GM12864 (cell line): ENCODE data around the gene MTLN.
"Not testable (repeated sequence)": the region's sequence is repeated elsewhere in the genome, so short reads cannot be mapped to it uniquely, and the experiment has no call there.

ENCODE experiments used
- DNase-seq: peaks from one replicate; pipeline ENCODE4 v3.0.0-alpha.2; 2011; ENCODE audit warnings: low read depth
- H3K4me3 ChIP-seq: 2 replicates; pipeline ENCODE4 v1.5.1; 2011; ENCODE audit warnings: mild to moderate bottlenecking, low read depth, low read length, control low read depth
- TF ChIP-seq, protein P1 (sequence below): IDR thresholded peaks from 2 replicates; pipeline ENCODE4 v1.5.1; 2011; ENCODE audit warnings: low read depth, mild to moderate bottlenecking, moderate library complexity, low read length, control low read depth, inconsistent platforms; ENCODE audit errors: missing control alignments

Gene MTLN

GRCh38 chr2:110205660-110206455 is 6.5 kb downstream of the MTLN start:
- TF ChIP-seq, protein P1, sequence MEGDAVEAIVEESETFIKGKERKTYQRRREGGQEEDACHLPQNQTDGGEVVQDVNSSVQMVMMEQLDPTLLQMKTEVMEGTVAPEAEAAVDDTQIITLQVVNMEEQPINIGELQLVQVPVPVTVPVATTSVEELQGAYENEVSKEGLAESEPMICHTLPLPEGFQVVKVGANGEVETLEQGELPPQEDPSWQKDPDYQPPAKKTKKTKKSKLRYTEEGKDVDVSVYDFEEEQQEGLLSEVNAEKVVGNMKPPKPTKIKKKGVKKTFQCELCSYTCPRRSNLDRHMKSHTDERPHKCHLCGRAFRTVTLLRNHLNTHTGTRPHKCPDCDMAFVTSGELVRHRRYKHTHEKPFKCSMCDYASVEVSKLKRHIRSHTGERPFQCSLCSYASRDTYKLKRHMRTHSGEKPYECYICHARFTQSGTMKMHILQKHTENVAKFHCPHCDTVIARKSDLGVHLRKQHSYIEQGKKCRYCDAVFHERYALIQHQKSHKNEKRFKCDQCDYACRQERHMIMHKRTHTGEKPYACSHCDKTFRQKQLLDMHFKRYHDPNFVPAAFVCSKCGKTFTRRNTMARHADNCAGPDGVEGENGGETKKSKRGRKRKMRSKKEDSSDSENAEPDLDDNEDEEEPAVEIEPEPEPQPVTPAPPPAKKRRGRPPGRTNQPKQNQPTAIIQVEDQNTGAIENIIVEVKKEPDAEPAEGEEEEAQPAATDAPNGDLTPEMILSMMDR = no peak
- no peak for DNase-seq
- H3K4me3 ChIP-seq = no peak overlapping the region

DNA sequence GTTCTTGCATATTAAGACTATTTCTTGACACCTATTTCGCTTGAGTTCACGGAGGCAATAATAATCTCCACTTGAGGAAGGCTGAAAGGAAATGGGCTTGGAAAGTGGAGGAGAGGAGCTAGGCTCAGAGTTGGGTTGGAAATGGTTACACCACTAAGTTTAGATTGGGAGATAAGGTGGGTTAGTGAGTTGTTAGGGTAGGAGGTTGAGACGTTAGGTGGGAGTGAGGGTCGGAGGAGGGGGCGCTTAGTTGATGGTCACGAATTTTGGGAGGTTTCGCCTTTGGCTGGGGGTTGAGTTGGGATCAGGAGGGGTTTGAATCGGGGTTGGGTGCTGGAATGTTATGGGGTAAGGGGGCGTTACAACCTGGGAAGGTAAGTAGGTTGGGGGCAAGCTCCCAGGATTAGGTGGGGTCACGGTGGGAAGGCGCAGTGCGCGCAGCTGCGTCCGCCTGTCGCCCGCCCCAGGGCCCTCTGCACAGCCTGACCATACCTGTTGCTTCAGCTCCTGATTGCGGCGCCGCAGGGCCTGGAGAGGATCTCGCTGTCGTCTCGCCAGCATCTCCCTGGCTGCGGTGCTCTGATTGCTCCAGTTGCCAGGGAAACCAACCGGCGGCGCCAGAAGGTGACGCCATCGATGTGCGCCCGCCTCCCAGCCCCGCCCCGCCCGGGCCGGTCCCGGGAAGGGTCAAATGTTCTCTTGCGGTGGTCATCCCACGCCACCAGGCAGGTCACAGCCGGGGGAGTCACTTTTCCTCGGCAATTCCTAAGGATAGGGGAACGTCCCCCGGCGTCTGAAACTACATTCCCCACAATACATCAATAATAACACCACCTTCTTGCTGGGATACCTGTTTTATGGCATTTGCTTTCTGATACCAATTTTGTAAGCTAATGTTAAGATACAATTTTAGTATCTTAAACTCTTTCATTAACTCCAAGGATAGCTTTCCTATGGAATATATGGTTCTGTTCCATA is 7.7 kb downstream of the MTLN start, which contains the start of gene NPHP1:
NPHP1 (minus strand) TSS at position 606 of the 978 bp plus-strand sequence; CDS start at position 561, 45 bp downstream.
- DNase-seq = peak; percentile 26
- peak within 1 kb of the TSS; percentile 85 for H3K4me3 ChIP-seq
- TF ChIP-seq, protein P1 = no peak

DNA sequence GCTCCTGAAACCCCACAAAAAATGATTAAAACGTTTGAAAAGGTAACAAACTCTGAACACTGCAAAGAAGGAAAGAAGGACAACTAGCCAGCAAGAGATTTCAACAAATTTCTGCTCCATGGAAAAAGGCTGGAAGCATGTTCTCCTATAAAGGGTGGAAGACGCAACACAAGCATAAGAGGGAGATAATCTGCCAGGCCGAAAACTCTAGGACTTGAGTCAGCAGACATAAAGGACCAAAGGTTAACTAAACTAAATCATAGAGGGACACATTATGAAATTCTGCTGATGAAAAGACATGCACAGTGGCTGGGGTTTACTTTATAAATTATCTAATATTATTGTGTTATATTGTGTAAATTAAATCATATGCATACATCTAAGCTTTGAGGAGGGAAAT is 14.3 kb downstream of the MTLN start:
- no peak for DNase-seq
- TF ChIP-seq, protein P1 = no peak

DNA sequence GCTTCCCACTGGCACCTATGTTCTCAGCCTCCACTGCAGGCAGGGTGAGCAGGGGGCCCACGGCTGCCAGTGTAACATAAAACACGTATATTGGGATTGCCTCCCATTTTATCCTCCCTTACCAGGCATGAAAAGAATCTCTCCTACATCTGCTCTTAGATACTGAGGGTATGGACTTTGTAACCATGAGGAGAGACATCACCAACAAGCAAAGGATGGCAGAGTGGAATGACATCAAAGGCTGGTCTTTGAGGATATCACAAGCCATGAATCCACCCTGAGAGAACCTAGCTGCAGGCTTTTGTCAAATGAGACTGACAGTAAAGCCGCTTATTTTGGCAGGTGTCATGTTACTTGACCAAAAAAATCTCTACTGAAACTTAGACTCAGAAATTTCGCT is 14.9 kb downstream of the MTLN start:
- TF ChIP-seq, protein P1 = no peak
- no peak overlapping the region for H3K4me3 ChIP-seq

More for the DNA sequence above, 14.3 kb downstream of the MTLN start:
- H3K4me3 ChIP-seq = no peak overlapping the region

GRCh38 chr2:110190169-110190568 is 22.2 kb downstream of the MTLN start:
- not testable (repeated sequence) for H3K4me3 ChIP-seq, DNase-seq

More for the DNA sequence above, 14.9 kb downstream of the MTLN start:
- no peak for DNase-seq

- TF ChIP-seq, protein P1 = no peak
- no peak overlapping the region for H3K4me3 ChIP-seq
- DNase-seq = no peak
Observed at GRCh38 chr2:110182449-110182848, 29.9 kb downstream of the MTLN start.

DNA sequence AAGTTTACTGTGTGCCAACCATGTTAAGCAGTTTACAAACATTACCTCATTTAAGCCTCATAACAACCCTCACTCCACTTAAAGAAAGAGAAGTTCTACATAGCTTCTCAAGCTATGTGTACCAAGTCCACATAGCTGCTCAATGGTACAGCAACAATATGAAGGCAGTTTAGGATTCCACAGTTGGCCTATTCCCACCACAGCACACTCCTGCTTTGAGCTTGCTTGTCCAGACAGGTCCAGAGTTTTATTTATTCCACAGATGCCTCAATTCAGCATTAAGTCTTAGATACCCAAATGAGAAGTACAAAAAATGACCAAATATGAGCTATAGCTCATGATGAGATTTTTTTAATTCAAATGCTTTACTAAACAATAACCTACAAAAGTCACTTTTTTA is 32.3 kb downstream of the MTLN start:
- DNase-seq = no peak
- H3K4me3 ChIP-seq = no peak overlapping the region
- TF ChIP-seq, protein P1 = no peak
